ENCODE results near the gene KCNK7. TPM values are rescaled to one million over a fixed set of nuclear protein-coding genes. Genes with fewer than 3 reads are reported as not detected.

The KCNK7 gene
- total and polyA plus RNA-seq, 4 donors, result 0.46 to 2.8 (median 1.3) TPM

- no peak for TF ChIP-seq CTCF (IDR thresholded peaks at IDR 0.05; ENCODE audit: control extremely low read depth, extremely low read depth)
- Histone ChIP-seq H3K4me1 (ENCODE audit: control insufficient read depth in 5 of 5, insufficient read depth in 5 of 5, low read length in 5 of 5) (peaks cover 0 to 56% (median 32%) of the 10 kb centered on the region in 5 donors), H3K9me3 (ENCODE audit: control insufficient read depth in 4 of 4, insufficient read depth in 3 of 4, low read length in 3 of 4) (no peaks in the 10 kb centered on the region), H3K27ac (ENCODE audit: low read depth in 1 of 2, low read length in 1 of 2) (peak overlapping the region; percentile 69 to 76), H3K4me3 (no peak overlapping the region), H3K36me3 (ENCODE audit: control insufficient read depth in 4 of 4, insufficient read depth in 4 of 4, low read length in 4 of 4) (peaks cover 0 to 8% (median 5%) of the 10 kb centered on the region in 4 donors), H3K27me3 (ENCODE audit: control insufficient read depth in 3 of 3, insufficient read depth in 3 of 3, low read length in 2 of 3) (peaks cover 0 to 2% (median 0%) of the 10 kb centered on the region in 3 donors), H3K9ac (ENCODE audit: insufficient read depth in 1 of 2, low read length in 2 of 2) (peak overlapping the region; percentile 16 to 75)
- no peak for ATAC-seq (ENCODE audit: insufficient read depth, low FRiP score)
- WGBS, 2 donors, result 78 to 87% methylated on average over 12 of the region's 12 CpGs
- no peak for DNase-seq
These were observed 38.9 kb downstream of the KCNK7 start for GRCh38 chr11:65556470-65557279.

- no peak for TF ChIP-seq CTCF (IDR thresholded peaks at IDR 0.05; ENCODE audit: control extremely low read depth, extremely low read depth)
- no peak for DNase-seq
- H3K9me3 ChIP-seq (ENCODE audit: control insufficient read depth in 4 of 4, insufficient read depth in 3 of 4, low read length in 3 of 4), result no peaks in the 10 kb centered on the region
- ATAC-seq (ENCODE audit: insufficient read depth, low FRiP score), result peak; percentile 12
- peaks cover 0 to 2% (median 0%) of the 10 kb centered on the region in 3 donors for H3K27me3 ChIP-seq (ENCODE audit: control insufficient read depth in 3 of 3, insufficient read depth in 3 of 3, low read length in 2 of 3)
- 35 to 68% methylated on average over 6 of the region's 6 CpGs for WGBS, 2 donors
- H3K4me3 ChIP-seq, result no peak overlapping the region
- H3K9ac ChIP-seq (ENCODE audit: insufficient read depth in 1 of 2, low read length in 2 of 2), result peak overlapping the region in 1 of 2 donors; percentile 23
- H3K36me3 ChIP-seq (ENCODE audit: control insufficient read depth in 4 of 4, insufficient read depth in 4 of 4, low read length in 4 of 4), result peaks cover 0 to 13% (median 10%) of the 10 kb centered on the region in 4 donors
- H3K27ac ChIP-seq (ENCODE audit: low read depth in 1 of 2, low read length in 1 of 2), result peak overlapping the region in 1 of 2 donors; percentile 37
- H3K4me1 ChIP-seq (ENCODE audit: control insufficient read depth in 5 of 5, insufficient read depth in 5 of 5, low read length in 5 of 5), result peaks cover 0 to 46% (median 23%) of the 10 kb centered on the region in 5 donors
These were observed 39.8 kb downstream of the KCNK7 start for GRCh38 chr11:65555693-65556231.

- H3K27ac ChIP-seq (ENCODE audit: low read depth in 1 of 2, low read length in 1 of 2), result no peak overlapping the region
- no peak overlapping the region for H3K4me3 ChIP-seq
- WGBS, 2 donors, result 89 to 94% methylated on average over 4 of the region's 4 CpGs
- peaks cover 0 to 13% (median 10%) of the 10 kb centered on the region in 4 donors for H3K36me3 ChIP-seq (ENCODE audit: control insufficient read depth in 4 of 4, insufficient read depth in 4 of 4, low read length in 4 of 4)
- no peak overlapping the region for H3K9ac ChIP-seq (ENCODE audit: insufficient read depth in 1 of 2, low read length in 2 of 2)
- H3K4me1 ChIP-seq (ENCODE audit: control insufficient read depth in 5 of 5, insufficient read depth in 5 of 5, low read length in 5 of 5), result peaks cover 0 to 38% (median 21%) of the 10 kb centered on the region in 5 donors
- peaks cover 0 to 2% (median 0%) of the 10 kb centered on the region in 3 donors for H3K27me3 ChIP-seq (ENCODE audit: control insufficient read depth in 3 of 3, insufficient read depth in 3 of 3, low read length in 2 of 3)
- no peak for DNase-seq
- ATAC-seq (ENCODE audit: insufficient read depth, low FRiP score), result no peak
- no peaks in the 10 kb centered on the region for H3K9me3 ChIP-seq (ENCODE audit: control insufficient read depth in 4 of 4, insufficient read depth in 3 of 4, low read length in 3 of 4)
- TF ChIP-seq CTCF (IDR thresholded peaks at IDR 0.05; ENCODE audit: control extremely low read depth, extremely low read depth), result no peak
These were observed 40.7 kb downstream of the KCNK7 start for GRCh38 chr11:65554842-65555430.
